ENCODE data around the gene SNORC.

DNA sequence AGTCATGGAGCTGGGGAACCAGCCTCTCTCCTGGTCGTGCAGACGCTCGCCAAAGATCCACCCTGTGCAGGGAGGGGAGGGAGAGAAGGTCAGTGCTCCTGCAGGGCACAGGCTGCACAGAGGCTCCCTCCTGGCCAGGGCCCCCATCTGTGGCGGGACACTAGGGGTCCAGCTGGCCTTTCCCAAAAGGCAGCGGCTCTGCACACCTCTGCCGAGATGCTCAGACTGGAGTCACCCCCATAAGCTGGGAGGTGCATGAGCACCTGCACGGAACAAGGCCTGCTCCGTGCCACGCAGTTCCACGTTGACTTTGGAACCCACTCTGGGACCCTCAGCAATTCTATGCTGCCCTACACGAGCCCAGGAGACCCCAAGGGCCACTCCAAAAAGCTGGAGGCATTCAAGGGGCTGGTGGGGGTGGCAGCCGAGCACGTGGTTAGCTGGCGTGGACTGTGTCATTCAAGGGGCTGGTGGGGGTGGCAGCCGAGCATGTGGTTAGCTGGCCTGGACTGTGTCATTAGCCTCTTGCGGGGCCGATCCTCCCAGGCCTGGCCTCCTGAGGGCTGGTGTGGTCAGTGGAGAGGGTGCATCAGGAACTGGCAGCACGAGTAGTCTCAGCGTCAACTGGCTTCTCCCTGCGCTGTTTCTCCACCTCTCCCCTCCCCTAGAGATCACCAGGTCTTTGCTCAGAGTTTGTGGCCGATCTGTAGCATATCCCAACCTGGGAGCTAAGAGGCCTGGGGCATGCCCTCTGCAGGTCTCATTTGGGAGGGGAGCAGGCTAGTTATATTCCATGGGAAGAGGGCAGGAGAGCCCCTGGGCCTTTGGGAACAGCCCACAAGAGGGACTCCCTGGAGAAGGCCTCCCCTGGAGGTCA is 9.8 kb downstream of the SNORC start:
- TF ChIP-seq, protein P1, sequence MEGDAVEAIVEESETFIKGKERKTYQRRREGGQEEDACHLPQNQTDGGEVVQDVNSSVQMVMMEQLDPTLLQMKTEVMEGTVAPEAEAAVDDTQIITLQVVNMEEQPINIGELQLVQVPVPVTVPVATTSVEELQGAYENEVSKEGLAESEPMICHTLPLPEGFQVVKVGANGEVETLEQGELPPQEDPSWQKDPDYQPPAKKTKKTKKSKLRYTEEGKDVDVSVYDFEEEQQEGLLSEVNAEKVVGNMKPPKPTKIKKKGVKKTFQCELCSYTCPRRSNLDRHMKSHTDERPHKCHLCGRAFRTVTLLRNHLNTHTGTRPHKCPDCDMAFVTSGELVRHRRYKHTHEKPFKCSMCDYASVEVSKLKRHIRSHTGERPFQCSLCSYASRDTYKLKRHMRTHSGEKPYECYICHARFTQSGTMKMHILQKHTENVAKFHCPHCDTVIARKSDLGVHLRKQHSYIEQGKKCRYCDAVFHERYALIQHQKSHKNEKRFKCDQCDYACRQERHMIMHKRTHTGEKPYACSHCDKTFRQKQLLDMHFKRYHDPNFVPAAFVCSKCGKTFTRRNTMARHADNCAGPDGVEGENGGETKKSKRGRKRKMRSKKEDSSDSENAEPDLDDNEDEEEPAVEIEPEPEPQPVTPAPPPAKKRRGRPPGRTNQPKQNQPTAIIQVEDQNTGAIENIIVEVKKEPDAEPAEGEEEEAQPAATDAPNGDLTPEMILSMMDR (IDR thresholded peaks at IDR 0.05): no peak
- TF ChIP-seq POLR2A (IDR thresholded peaks at IDR 0.05) (no peak), EP300 (IDR thresholded peaks at IDR 0.05) (no peak)

Measured in suprapubic skin (tissue), 3 donors.